H1 (cell line): ENCODE results near the gene ADAM12. TPM values are rescaled to one million over a fixed set of nuclear protein-coding genes. Genes with fewer than 3 reads are reported as not detected.

Source experiments
- FOSL1 ChIP-seq: IDR thresholded peaks from 2 replicates; pipeline ENCODE4 v1.6.1; 2011; ENCODE audit warnings: mild to moderate bottlenecking, low read depth, low read length, moderate library complexity; ENCODE audit not compliant: insufficient read depth
- GABPA ChIP-seq: IDR thresholded peaks from 2 replicates; pipeline ENCODE4 v1.6.1; 2011; ENCODE audit warnings: mild to moderate bottlenecking, low read length, moderate library complexity, borderline replicate concordance; ENCODE audit not compliant: insufficient read depth
- RBBP5 ChIP-seq: IDR thresholded peaks from 2 replicates; pipeline ENCODE4 v1.7.1; 2012; ENCODE audit warnings: low read depth, mild to moderate bottlenecking, inconsistent platforms, low read length, moderate library complexity, borderline replicate concordance
- RFX5 ChIP-seq: IDR thresholded peaks from 2 replicates; pipeline ENCODE4 v1.6.1; 2011; ENCODE audit warnings: low read depth, low read length, improper control_type of control experiment, borderline replicate concordance
- SUZ12 ChIP-seq: fragments of 200-600 bp; sonication (generic); IDR thresholded peaks from 2 replicates; pipeline ENCODE4 v1.6.1; 2012; ENCODE audit warnings: mild to moderate bottlenecking, inconsistent platforms, low read length, moderate library complexity, mixed read lengths
- TAF7 ChIP-seq: optimal IDR thresholded peaks from 2 replicates; pipeline ENCODE3; 2011; ENCODE audit warnings: low read depth, mild to moderate bottlenecking, inconsistent platforms, low read length, moderate library complexity, borderline replicate concordance
- TCF12 ChIP-seq: IDR thresholded peaks from 2 replicates; pipeline ENCODE4 v1.6.1; 2011; ENCODE audit warnings: low read depth, mild to moderate bottlenecking, low read length
- polyA plus RNA-seq, 7 experiments: library from polyadenylated mRNA; depleted of rRNA in 3 of 7; stranded (reverse) in 5 of 7; unstranded in 2 of 7; fragments of >200 nt in 5 of 7; fragments of 200-250 nt in 2 of 7; gene quantifications; 1 replicate in 5 of 7; 2 replicates in 1 of 7; 4 replicates in 1 of 7; pipeline versions ENCODE4 v1.2.1 to v1.2.3, GENCODE V29; 2011 to 2013; ENCODE audit warnings: missing spikeins in 2 of 7, mixed read lengths in 2 of 7
- total RNA-seq: library from RNA; stranded (reverse); fragmentation: NEBNext Ultra II Directional; extraction: Animal tissue kit (Norgen Biotek cat#: 25700); gene quantifications from 2 replicates; pipeline ENCODE4 v1.2.1, GENCODE V29; 2021
- TF ChIP-seq, protein P1 (sequence below): fragments of 300-600 bp; sonication (generic); IDR thresholded peaks from 2 replicates; pipeline ENCODE4 v1.7.1; 2012; ENCODE audit warnings: low read length, moderate library complexity, mild to moderate bottlenecking, inconsistent platforms; ENCODE audit not compliant: insufficient replicate concordance
- TF ChIP-seq, protein P2 (sequence below): IDR thresholded peaks from 2 replicates; pipeline ENCODE4 v1.6.1; 2012; ENCODE audit warnings: low read length, inconsistent platforms

ADAM12 gene
- total and polyA plus RNA-seq, 2 of the 8 experiments (the other 6 are each of a cell fraction or from before 2014, with no cell fraction given), result 0.07 to 0.17 TPM

DNA sequence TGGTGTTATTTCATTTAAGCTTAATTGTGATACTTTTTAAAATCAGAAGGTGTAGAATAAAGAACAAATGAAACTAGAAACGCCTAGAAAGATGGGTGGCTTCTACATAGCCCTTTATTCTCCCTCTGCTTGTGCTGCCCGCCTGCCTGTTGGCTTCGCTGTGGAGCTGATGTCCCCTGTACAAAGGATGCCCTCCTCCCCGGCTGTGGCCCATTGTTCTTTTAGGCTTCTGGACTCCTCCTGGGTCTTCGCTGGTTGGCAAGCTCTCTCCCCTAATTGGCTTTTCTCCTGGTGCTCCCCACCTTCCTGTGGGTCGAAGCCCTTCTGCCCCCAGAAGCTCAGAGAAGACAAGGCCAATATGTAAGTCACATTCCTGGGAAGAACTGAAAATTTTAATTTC is 393.7 kb downstream of the ADAM12 start (continued):
- TF ChIP-seq, protein P1, sequence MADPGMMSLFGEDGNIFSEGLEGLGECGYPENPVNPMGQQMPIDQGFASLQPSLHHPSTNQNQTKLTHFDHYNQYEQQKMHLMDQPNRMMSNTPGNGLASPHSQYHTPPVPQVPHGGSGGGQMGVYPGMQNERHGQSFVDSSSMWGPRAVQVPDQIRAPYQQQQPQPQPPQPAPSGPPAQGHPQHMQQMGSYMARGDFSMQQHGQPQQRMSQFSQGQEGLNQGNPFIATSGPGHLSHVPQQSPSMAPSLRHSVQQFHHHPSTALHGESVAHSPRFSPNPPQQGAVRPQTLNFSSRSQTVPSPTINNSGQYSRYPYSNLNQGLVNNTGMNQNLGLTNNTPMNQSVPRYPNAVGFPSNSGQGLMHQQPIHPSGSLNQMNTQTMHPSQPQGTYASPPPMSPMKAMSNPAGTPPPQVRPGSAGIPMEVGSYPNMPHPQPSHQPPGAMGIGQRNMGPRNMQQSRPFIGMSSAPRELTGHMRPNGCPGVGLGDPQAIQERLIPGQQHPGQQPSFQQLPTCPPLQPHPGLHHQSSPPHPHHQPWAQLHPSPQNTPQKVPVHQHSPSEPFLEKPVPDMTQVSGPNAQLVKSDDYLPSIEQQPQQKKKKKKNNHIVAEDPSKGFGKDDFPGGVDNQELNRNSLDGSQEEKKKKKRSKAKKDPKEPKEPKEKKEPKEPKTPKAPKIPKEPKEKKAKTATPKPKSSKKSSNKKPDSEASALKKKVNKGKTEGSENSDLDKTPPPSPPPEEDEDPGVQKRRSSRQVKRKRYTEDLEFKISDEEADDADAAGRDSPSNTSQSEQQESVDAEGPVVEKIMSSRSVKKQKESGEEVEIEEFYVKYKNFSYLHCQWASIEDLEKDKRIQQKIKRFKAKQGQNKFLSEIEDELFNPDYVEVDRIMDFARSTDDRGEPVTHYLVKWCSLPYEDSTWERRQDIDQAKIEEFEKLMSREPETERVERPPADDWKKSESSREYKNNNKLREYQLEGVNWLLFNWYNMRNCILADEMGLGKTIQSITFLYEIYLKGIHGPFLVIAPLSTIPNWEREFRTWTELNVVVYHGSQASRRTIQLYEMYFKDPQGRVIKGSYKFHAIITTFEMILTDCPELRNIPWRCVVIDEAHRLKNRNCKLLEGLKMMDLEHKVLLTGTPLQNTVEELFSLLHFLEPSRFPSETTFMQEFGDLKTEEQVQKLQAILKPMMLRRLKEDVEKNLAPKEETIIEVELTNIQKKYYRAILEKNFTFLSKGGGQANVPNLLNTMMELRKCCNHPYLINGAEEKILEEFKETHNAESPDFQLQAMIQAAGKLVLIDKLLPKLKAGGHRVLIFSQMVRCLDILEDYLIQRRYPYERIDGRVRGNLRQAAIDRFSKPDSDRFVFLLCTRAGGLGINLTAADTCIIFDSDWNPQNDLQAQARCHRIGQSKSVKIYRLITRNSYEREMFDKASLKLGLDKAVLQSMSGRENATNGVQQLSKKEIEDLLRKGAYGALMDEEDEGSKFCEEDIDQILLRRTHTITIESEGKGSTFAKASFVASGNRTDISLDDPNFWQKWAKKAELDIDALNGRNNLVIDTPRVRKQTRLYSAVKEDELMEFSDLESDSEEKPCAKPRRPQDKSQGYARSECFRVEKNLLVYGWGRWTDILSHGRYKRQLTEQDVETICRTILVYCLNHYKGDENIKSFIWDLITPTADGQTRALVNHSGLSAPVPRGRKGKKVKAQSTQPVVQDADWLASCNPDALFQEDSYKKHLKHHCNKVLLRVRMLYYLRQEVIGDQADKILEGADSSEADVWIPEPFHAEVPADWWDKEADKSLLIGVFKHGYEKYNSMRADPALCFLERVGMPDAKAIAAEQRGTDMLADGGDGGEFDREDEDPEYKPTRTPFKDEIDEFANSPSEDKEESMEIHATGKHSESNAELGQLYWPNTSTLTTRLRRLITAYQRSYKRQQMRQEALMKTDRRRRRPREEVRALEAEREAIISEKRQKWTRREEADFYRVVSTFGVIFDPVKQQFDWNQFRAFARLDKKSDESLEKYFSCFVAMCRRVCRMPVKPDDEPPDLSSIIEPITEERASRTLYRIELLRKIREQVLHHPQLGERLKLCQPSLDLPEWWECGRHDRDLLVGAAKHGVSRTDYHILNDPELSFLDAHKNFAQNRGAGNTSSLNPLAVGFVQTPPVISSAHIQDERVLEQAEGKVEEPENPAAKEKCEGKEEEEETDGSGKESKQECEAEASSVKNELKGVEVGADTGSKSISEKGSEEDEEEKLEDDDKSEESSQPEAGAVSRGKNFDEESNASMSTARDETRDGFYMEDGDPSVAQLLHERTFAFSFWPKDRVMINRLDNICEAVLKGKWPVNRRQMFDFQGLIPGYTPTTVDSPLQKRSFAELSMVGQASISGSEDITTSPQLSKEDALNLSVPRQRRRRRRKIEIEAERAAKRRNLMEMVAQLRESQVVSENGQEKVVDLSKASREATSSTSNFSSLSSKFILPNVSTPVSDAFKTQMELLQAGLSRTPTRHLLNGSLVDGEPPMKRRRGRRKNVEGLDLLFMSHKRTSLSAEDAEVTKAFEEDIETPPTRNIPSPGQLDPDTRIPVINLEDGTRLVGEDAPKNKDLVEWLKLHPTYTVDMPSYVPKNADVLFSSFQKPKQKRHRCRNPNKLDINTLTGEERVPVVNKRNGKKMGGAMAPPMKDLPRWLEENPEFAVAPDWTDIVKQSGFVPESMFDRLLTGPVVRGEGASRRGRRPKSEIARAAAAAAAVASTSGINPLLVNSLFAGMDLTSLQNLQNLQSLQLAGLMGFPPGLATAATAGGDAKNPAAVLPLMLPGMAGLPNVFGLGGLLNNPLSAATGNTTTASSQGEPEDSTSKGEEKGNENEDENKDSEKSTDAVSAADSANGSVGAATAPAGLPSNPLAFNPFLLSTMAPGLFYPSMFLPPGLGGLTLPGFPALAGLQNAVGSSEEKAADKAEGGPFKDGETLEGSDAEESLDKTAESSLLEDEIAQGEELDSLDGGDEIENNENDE, result no peak
- TF ChIP-seq RFX5 (no peak), TAF7 (no peak), TCF12 (no peak), SUZ12 (no peak), GABPA (no peak), RBBP5 (no peak), FOSL1 (no peak)
- TF ChIP-seq, protein P2, sequence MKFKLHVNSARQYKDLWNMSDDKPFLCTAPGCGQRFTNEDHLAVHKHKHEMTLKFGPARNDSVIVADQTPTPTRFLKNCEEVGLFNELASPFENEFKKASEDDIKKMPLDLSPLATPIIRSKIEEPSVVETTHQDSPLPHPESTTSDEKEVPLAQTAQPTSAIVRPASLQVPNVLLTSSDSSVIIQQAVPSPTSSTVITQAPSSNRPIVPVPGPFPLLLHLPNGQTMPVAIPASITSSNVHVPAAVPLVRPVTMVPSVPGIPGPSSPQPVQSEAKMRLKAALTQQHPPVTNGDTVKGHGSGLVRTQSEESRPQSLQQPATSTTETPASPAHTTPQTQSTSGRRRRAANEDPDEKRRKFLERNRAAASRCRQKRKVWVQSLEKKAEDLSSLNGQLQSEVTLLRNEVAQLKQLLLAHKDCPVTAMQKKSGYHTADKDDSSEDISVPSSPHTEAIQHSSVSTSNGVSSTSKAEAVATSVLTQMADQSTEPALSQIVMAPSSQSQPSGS, result no peak
